MG63 (cell line): ENCODE measurements around the gene PRPF39. TPM values are rescaled to one million over a fixed set of nuclear protein-coding genes. Genes with fewer than 3 reads are reported as not detected.

Experiments
- total RNA-seq: library from RNA; depleted of rRNA; stranded (reverse); fragments of >200 nt; shearing (Covaris generic); gene quantifications from 2 replicates; pipeline ENCODE4 v1.2.3, GENCODE V29; 2014; ENCODE audit warnings: low replicate concordance; rRNA removed

Gene PRPF39
- total RNA-seq, 1 experiment from 2014 or later: 9.3 TPM

Other genes with a start within 250 kb of the PRPF39 start
- gene KLHL28, start 122.2 kb upstream of the PRPF39 start, total RNA-seq: 0.53 and 1.4 TPM in 2 replicates
- 1.2 and 3.4 TPM in 2 replicates for gene TOGARAM1, start 121.9 kb upstream of the PRPF39 start, total RNA-seq
- gene FKBP3, start 50.4 kb downstream of the PRPF39 start, total RNA-seq: 22.4 and 49.9 TPM in 2 replicates
- 2.2 and 6.1 TPM in 2 replicates for gene FANCM, start 51.8 kb downstream of the PRPF39 start, total RNA-seq
- 14.3 and 14.6 TPM in 2 replicates for gene MIS18BP1, start 169.1 kb downstream of the PRPF39 start, total RNA-seq